NCI-H1417 (cell line): Measurements from ENCODE around the gene TRPM2.
A peak's percentile ranks its signal among the peaks of the same experiment; 100 is the strongest.

Source experiments
- DNase-seq, 3 experiments: peaks; one replicate each; lab custom pipeline; 2025; lab: John Stamatoyannopoulos, UW

Gene TRPM2

DNA sequence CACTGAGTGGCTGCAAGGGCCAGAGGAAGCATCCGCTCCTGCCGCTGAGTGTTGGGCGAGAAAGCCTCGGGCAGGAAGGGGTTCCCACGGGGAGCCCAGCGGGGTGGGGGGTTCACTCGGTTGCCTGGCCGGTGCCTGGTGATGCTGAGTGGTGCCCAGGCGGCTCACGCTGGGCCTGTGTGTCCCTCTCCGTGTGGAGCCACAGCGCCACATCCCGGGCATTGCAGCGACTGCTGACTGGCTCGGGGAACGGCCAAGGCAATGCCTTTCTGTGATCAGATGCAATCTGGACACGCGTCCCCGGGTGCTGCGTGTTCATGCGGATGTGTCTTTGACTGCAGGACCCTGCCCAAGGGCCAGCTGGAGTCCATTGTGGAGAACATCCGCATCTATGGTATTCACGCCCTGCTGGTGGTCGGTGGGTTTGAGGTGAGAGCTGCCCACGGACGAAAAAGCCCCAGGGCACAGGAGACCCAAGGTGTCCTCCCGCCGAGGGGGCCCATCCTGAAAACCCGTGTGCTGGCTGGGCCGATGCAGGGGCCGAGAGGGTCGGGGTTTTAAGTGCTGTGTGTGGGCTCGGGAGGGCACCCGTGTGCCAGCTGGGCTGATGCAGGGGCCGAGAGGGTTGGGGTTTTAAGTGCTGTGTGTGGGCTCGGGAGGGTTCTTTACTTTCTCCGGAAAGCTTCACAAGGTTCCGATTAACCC, 30.6 kb upstream of the TRPM2 start:
- DNase-seq, result no peak

DNA sequence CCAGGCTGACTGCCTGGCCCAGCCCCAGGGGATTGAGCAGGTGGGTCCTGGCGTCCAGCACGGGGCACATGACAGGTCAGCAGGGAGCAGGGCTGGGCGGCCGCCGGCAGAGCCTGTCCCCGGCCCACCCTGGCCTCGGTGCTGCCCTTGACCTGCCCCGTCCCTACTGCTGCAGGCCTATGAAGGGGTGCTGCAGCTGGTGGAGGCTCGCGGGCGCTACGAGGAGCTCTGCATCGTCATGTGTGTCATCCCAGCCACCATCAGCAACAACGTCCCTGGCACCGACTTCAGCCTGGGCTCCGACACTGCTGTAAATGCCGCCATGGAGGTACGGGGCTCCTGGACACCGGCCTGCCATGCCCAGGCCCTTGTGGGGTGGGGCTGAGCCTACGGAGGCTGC, 29.8 kb upstream of the TRPM2 start:
- DNase-seq, result no peak

DNA sequence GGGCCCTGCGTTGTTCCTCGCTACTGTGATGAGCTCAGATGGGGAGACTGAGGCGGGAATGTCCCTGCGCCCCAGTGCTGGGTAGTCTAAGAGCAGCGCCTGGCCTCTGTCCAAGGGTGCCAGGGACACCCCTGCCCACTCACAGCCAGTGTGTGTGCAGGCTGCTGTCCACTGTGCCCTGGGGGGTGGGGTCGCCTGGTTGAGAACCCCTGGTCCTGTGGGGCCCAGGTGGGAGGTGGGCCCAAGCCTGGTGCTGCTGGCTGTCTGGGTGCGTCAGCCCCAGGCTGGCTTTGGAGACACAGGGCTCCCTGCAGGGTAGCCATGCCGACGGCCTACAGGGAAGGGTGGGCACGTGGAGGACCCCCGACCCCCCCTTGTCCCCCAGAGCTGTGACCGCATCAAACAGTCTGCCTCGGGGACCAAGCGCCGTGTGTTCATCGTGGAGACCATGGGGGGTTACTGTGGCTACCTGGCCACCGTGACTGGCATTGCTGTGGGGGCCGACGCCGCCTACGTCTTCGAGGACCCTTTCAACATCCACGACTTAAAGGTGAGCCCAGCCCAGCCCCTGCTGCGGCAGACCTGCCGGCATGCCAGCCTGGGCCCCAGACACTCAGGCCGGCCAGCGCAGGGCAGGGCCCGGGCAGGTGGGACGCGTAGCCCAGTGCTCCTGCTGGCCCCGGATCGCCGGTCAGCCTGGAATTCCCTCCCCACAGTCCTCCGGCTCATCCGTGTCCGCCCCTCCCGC, 29.1 kb upstream of the TRPM2 start:
- DNase-seq, result no peak

DNA sequence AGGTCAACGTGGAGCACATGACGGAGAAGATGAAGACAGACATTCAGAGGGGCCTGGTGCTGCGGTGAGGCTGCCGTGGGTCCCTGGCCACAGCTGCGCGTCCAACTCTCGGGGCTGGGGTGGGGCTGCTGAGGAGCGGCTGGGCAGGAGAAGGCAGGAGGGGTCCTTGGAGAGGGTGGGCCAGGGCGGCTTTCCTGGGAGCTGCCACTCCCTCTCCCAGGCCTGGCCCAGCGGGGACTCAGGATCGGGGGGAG, 28.6 kb upstream of the TRPM2 start:
- DNase-seq, result no peak

DNA sequence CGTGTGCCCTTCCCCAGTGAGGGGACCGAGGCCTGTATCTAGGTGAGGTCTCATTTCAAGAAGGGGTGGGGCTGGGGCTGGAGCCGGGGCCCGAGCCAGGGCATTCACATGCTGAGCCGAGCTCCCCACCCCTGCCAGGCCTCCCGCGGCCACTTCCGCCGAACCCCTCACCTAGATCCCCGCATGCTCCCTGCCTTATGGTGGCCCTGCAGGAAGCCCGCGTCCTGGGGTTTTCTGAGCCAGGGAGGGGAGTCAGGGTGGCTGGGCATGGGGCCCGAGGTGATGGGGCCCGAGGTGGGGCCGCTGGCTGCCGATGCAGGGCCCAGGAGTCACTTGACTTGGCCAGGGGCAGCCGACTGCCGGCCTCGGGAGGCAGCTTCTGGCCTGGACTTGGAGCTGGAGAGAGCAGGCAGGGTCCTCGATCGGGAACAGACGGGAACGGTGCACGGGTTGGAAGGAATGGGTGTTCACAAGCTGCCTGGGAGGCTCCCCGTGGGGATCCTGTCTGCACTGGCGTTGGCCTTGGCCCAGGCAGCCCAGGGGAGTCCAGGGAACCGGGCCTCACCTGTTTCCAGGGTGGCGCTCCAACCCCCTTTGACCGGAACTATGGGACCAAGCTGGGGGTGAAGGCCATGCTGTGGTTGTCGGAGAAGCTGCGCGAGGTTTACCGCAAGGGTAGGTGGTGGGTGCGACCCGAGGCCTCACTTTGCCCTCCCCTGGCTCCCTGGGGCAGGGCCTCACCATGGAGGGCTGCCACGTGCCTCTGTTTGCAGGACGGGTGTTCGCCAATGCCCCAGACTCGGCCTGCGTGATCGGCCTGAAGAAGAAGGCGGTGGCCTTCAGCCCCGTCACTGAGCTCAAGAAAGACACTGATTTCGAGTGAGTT, 27.8 kb upstream of the TRPM2 start:
- no peak for DNase-seq

GRCh38 chr21:44326272-44326647, 27.2 kb upstream of the TRPM2 start:
- DNase-seq, result no peak

GRCh38 chr21:44326716-44327602, 26.5 kb upstream of the TRPM2 start:
- DNase-seq, result peak in 2 of 3 experiments; percentile 54 to 57

GRCh38 chr21:44327603-44327974, 25.8 kb upstream of the TRPM2 start:
- no peak for DNase-seq

- DNase-seq, result no peak
Measured at GRCh38 chr21:44328242-44328895, 25.1 kb upstream of the TRPM2 start.

DNA sequence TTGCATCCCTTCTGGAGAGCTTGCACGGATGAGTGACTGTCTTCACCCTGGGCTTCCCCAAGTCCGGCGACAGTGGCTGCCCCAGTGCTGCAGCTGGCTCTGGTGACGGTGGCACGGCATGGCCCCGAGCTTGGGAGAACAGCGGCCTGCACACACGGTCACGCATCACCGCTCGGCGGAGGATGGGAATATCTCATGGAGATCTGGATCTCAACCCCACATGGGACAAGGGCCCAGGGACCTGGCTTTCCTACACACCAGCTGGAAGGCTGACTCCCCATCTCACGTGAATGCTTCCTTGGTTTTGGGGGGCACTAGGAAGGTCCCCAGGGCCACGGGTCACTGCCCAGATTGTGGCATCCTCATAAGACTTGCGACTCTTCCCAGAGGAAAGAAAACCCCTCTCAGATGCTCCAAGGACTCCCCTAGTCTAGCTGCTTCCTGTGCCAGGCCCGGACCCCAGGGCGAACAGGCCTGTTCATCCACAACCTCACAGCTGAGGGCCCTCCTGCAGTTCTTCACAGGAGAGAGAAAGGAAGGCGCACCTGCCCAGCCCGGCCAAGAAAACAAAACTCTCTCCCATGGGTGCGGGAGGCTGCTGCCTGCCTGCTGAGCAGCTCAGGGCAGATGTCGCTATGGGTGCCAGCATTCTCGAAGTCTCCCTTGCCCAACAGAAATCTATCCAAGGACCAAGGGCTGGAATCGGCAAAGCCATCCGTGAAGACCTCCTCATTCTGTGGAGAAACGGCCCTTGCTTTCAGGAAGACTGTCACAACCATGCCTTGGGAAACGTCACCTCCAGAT, 24.1 kb upstream of the TRPM2 start:
- DNase-seq, result peak in 2 of 3 experiments; percentile 29 to 84

DNA sequence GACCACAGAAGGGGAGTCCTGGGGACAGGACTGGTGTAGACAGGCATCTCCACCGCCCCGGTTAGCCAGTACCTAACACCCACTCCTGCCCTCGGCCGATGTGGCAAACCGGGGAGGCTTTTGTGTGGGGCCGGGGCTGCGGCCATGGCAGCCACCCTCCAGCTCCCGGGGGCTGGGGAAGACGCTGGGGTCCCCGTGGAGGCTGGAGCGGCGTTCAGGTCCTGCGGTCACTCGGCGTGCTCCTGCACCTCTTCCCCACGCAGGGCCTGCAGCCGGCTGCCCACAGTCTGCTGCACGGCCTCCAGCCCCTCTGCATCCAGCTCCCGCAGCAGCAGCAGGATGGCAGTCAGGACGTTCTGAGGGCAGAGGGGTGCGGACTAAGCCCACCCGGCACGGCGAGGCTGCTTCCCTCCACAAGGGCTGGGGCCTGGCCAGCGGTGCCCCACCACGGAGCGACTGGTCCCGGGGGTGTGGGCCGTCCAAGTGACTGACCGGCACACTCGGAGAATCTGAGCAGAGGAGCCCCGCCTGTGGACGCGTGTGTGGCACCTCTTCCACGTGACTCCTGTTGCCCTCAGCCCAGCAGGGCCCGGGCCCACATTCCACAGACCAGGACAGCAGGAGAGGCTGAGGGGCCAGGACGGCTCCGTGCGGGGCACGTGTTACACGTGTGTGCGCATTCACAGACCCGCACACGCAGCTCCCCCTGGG, 23.3 kb upstream of the TRPM2 start:
- DNase-seq, result no peak

GRCh38 chr21:44330698-44331097, 22.7 kb upstream of the TRPM2 start:
- no peak for DNase-seq

DNA sequence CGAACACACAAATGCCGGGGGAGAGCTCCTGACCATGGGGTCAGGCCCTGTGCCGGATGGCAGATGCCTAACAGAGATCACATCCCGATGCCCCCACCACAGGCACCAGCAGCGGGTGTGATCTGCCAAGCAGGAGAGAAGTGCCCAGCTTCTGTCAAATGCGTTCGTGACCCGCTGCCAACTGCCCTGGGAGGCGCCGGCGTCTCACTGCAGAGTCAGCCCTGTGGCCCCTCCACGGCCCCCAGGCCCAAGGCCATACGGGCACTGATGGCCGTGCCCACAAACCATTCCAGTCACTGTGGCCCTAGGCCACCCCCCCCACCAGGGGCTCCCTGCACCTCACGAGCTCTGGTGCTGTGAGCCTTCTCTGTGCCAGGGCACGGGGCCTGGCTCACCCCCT, 22.2 kb upstream of the TRPM2 start:
- no peak for DNase-seq

DNA sequence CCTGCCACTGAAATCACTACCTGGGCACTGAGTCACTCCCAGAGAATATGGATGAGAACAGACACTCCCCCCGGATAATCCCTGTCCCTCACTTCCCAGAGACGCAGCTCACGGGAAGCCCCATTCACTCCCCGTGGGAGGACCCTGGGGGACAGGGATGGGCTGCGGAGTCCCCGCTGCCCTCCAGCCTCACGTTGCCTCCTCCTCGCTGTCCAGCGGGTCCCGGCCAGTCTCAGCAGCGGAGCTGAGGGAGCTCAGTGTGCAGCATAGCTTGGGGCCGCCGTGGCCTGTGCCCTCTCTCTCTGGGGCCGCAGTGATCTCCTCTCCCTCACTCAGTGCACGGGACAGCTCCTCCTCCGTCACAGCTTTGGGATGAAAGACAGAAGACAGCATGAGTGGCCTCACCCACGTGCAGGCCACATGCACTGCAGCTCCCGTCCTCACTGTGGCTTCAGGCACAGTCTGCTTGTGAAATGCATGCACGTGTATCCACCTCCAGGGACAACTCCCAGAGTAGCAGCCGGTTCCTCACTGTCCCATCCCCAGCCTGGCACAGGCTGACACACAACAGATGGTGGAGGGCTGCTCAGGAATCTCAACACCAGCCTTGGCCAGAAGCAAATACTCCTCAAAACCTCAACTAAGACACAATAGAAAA, 21.6 kb upstream of the TRPM2 start:
- no peak for DNase-seq

- no peak for DNase-seq
Measured at GRCh38 chr21:44332383-44332782, 21.0 kb upstream of the TRPM2 start.

DNA sequence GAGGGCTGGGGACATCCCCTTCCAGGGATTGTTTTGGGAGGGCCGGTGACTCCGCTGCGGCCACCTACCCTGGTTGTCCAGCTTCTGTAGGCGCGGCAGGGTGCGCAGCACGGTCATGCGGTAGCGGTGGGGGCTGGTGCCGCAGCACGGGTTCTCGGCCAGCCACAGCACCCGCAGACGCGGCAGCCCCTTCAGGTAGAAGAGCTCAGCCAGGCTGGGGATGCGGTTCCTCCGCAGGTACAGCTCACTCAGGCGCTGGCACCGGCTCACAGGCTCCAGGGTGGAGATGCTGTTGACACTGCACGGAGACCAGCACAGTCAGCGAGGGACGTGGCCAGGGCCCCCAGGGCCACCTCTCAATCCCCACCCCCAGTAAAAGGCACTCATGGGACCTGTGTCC, 20.5 kb upstream of the TRPM2 start:
- DNase-seq, result no peak

DNA sequence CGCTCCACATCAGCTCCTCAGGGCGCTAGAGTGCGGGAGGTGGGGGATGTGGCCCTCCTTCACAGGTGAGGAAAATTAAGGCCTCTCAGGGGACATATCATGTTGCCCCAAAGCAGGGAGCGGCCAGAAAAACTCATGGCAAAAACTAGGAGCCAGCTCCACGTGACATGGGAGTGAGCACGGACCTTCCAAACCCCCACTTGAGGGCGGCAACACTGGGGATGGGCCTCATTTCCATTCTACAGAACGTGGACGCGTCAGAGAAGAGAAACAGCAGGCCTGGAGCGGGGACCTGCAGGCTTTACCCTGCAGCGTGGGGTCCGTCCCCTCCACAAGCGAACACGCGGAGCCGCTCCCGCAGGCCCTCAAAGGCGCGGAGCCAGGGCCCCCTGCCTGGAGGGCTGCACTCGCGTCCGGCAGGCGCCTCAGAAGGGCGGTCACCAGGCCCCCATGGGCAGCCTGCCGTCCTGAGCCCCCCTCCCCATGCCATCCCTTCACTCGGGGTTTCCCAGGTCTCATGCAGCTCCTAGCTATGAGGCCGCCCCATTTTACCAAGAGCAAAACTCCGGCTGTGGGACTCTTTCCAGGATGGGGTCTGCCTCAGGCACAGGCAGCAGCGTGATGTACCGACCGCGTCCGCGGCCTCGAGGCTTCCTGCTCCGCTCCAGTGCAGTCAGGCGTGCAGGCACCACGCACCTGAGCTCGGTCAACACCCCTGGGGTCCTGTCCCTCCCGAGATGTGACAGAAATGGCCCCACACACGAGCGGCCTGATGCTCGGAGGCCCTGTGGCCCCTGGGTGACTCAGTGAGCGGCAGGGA, 19.7 kb upstream of the TRPM2 start:
- peak in 1 of 3 experiments; percentile 20 for DNase-seq

DNA sequence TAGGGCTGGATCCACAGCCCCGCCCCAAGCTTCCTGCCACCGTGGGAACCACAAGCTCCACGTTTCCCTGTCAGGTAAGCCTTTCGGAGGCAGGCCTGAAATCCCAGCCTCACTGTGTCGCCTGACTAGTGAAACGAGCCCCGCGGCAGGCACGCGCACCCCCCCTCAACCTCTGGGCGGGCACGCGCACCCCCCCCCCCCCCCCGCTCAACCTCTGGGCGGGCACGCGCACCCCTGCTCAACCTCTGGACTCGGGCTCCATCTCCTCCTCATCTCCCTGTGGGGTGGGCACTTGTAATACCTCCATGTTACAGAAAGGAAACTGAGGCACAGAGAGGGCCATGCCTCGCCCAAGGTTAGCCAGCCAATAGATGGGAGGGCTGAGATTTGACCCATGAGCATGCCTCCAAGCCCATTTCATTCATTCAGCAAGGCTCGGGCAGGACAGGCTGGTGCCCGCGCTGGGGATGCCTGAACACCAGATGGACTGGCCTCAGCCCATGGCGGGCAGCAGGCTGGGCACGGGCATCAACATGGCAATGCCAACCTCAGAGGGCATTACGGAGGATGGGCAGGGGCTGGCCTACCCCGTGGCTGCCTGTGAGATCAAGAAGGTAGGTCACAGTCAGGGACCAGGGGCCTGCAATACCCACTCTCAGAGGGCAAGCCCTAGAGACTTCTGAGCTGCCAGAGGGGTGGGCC, 18.9 kb upstream of the TRPM2 start:
- no peak for DNase-seq
